NCI-H1417 (cell line): ENCODE measurements around the gene DDIT4.
A peak's percentile ranks its signal among the peaks of the same experiment; 100 is the strongest.
"Not testable (repeated sequence)": the region's sequence is repeated elsewhere in the genome, so short reads cannot be mapped to it uniquely, and the experiment has no call there.

Experiments
- DNase-seq, 3 experiments: peaks; one replicate each; lab custom pipeline; 2025; lab: John Stamatoyannopoulos, UW

DDIT4 gene

GRCh38 chr10:72273410-72274212 is at the start of gene DDIT4:
DDIT4 (plus strand) TSS chr10:72273924; CDS start chr10:72274217, 293 bp downstream.
- DNase-seq = peak; percentile 93 to 97 (median 94)

GRCh38 chr10:72224191-72224590 is 49.5 kb upstream of the DDIT4 start:
- DNase-seq = not testable (repeated sequence)

GRCh38 chr10:72226418-72227027 is 47.2 kb upstream of the DDIT4 start:
- no peak for DNase-seq

- no peak for DNase-seq
These were observed 45.9 kb upstream of the DDIT4 start for GRCh38 chr10:72227826-72228225.

- peak; percentile 1 to 93 (median 70) for DNase-seq
These were observed 45.4 kb upstream of the DDIT4 start for GRCh38 chr10:72228318-72228751.

GRCh38 chr10:72229261-72230251 is 44.2 kb upstream of the DDIT4 start:
- DNase-seq = peak; percentile 38 to 86 (median 59)

- DNase-seq = no peak
These were observed 40.1 kb upstream of the DDIT4 start for GRCh38 chr10:72233621-72234020.

- peak in 1 of 3 experiments; percentile 11 for DNase-seq
These were observed 39.1 kb upstream of the DDIT4 start for GRCh38 chr10:72234560-72235095.

- no peak for DNase-seq
These were observed 38.0 kb upstream of the DDIT4 start for GRCh38 chr10:72235544-72236279.

GRCh38 chr10:72238392-72239175 is 35.1 kb upstream of the DDIT4 start:
- no peak for DNase-seq

- DNase-seq = no peak
These were observed 34.3 kb upstream of the DDIT4 start for GRCh38 chr10:72239409-72239808.

- DNase-seq = no peak
These were observed 33.4 kb upstream of the DDIT4 start for GRCh38 chr10:72240371-72240770.

- no peak for DNase-seq
These were observed 32.0 kb upstream of the DDIT4 start for GRCh38 chr10:72241691-72242252.

- no peak for DNase-seq
These were observed 31.0 kb upstream of the DDIT4 start for GRCh38 chr10:72242675-72243074.

- peak in 2 of 3 experiments; percentile 18 to 24 for DNase-seq
These were observed 29.8 kb upstream of the DDIT4 start for GRCh38 chr10:72243822-72244437.

GRCh38 chr10:72244573-72245038 is 29.1 kb upstream of the DDIT4 start:
- no peak for DNase-seq

GRCh38 chr10:72245949-72246525 is 27.7 kb upstream of the DDIT4 start:
- DNase-seq = no peak

GRCh38 chr10:72248468-72249151 is 25.1 kb upstream of the DDIT4 start:
- no peak for DNase-seq
